Activated CD4-positive, alpha-beta T cell treated with anti-CD3 and anti-CD28 coated beads for 36 hours (primary cell): Measurements from ENCODE around the gene POLG. TPM values are rescaled to one million over a fixed set of nuclear protein-coding genes. Genes with fewer than 3 reads are reported as not detected.
"Not testable (repeated sequence)": the region's sequence is repeated elsewhere in the genome, so short reads cannot be mapped to it uniquely, and the experiment has no call there.

Source experiments
- ATAC-seq: fragments of 200-7000 bp; cut with Tn5 transposase; one replicate; pipeline ENCODE4 v1.10.0; 2021; ENCODE audit warnings: mild to moderate bottlenecking, moderate library complexity
- CTCF ChIA-PET: fragments of 350-600 bp; sonication (Branson Sonifier 250); formaldehyde crosslinking; loops from one replicate; lab custom pipeline; 2021; ENCODE audit warnings: antibody characterized with exemption; lab: Charles Lee
- POLR2A ChIA-PET: fragments of 350-600 bp; sonication (Branson Sonifier 250); formaldehyde crosslinking; loops from one replicate; lab custom pipeline; 2021; ENCODE audit warnings: antibody characterized with exemption, inconsistent platforms; lab: Charles Lee
- DNase-seq: peaks from one replicate; pipeline ENCODE4 v3.0.0-alpha.2; 2020
- H3K27ac Mint-ChIP-seq: one replicate; pipeline ENCODE4 v1.8.0; 2021; ENCODE audit warnings: mixed read lengths
- H3K27me3 Mint-ChIP-seq: one replicate; pipeline ENCODE4 v1.8.0; 2021; ENCODE audit warnings: mixed read lengths
- H3K36me3 Mint-ChIP-seq: one replicate; pipeline ENCODE4 v1.8.0; 2021; ENCODE audit warnings: low read depth, mixed read lengths
- H3K4me1 Mint-ChIP-seq: one replicate; pipeline ENCODE4 v1.8.0; 2021; ENCODE audit warnings: mixed read lengths
- H3K4me3 Mint-ChIP-seq: one replicate; pipeline ENCODE4 v1.8.0; 2021; ENCODE audit warnings: mild to moderate bottlenecking, moderate library complexity, mixed read lengths
- H3K9me3 Mint-ChIP-seq: one replicate; pipeline ENCODE4 v1.8.0; 2021; ENCODE audit warnings: low read depth, mixed read lengths
- intact Hi-C, 2 experiments: fragments of 100-400 bp; cut with DNase I in 1 of 2; cut with micrococcal nuclease in 1 of 2; formaldehyde crosslinking; loops; one replicate each; pipeline versions ENCODE4 v1.14.2 to v1.15.1; 2022 to 2024; cut with DNase I, micrococcal nuclease
- total RNA-seq, 2 experiments: library from RNA; stranded (reverse); gene quantifications; one replicate each; pipeline ENCODE4 v1.2.3, GENCODE V29; 2021

POLG gene
- total RNA-seq, 2 experiments from 2014 or later: 63.2 to 80.4 TPM

- intact Hi-C loops: loop anchor here in 1 of 2 experiments (5.0 kb wide), 1 partner anchor 100 kb away; no protein-coding TSS in a partner anchor
- no peak overlapping the region for H3K27ac Mint-ChIP-seq
- CTCF ChIA-PET: interaction anchor here (0.8 to 0.9 kb wide), 2 partner anchors 13 to 101 kb away, joined by 3 to 4 read pairs; no protein-coding TSS in a partner anchor
- no peak for DNase-seq
- H3K4me3 Mint-ChIP-seq: no peak overlapping the region
- peaks cover under 1% of the 10 kb centered on the region for H3K4me1 Mint-ChIP-seq
- ATAC-seq: no peak
- H3K36me3 Mint-ChIP-seq: peaks cover 72% of the 10 kb centered on the region
- no peaks in the 10 kb centered on the region for H3K9me3 Mint-ChIP-seq
- H3K27me3 Mint-ChIP-seq: no peaks in the 10 kb centered on the region
- POLR2A ChIA-PET: interaction anchor here (0.6 kb wide), 1 partner anchor 311 kb away, joined by 3 read pairs; no protein-coding TSS in a partner anchor
Measured at GRCh38 chr15:89307046-89307587, 27.5 kb downstream of the POLG start.

GRCh38 chr15:89305395-89305794 is 29.2 kb downstream of the POLG start:
- Mint-ChIP-seq H3K4me1 (peaks cover 15% of the 10 kb centered on the region), H3K27ac (no peak overlapping the region), H3K27me3 (no peaks in the 10 kb centered on the region), H3K4me3 (no peak overlapping the region), H3K9me3 (no peaks in the 10 kb centered on the region), H3K36me3 (peaks cover 76% of the 10 kb centered on the region)
- intact Hi-C loops: loop anchor here in 1 of 2 experiments (5.0 kb wide), 1 partner anchor 98 kb away; no protein-coding TSS in a partner anchor
- CTCF ChIA-PET: interaction anchor here (0.7 to 1.7 kb wide), 5 partner anchors 11 to 99 kb away, joined by 3 to 5 read pairs (median 3); no protein-coding TSS in a partner anchor
- ATAC-seq (no peak), DNase-seq (no peak)
- POLR2A ChIA-PET: interaction anchor here (0.7 kb wide), 1 partner anchor 20 kb away, joined by 3 read pairs; no protein-coding TSS in a partner anchor

- peaks cover 15% of the 10 kb centered on the region for H3K4me1 Mint-ChIP-seq
- ChIA-PET CTCF (no interaction called here), POLR2A (no interaction called here)
- H3K27me3 Mint-ChIP-seq: no peaks in the 10 kb centered on the region
- no peak overlapping the region for H3K27ac Mint-ChIP-seq
- H3K36me3 Mint-ChIP-seq: peaks cover 74% of the 10 kb centered on the region
- no peaks in the 10 kb centered on the region for H3K9me3 Mint-ChIP-seq
- ATAC-seq (no peak), DNase-seq (no peak)
- intact Hi-C loops: loop anchor here in 1 of 2 experiments (5.0 kb wide), 1 partner anchor 42 kb away; no protein-coding TSS in a partner anchor
- no peak overlapping the region for H3K4me3 Mint-ChIP-seq
Measured at GRCh38 chr15:89303986-89304385, 30.6 kb downstream of the POLG start.

- intact Hi-C loops: loop anchor here in 1 of 2 experiments (5.0 kb wide), 1 partner anchor 39 kb away; no protein-coding TSS in a partner anchor
- Mint-ChIP-seq H3K9me3 (no peaks in the 10 kb centered on the region), H3K36me3 (peaks cover 71% of the 10 kb centered on the region), H3K4me3 (no peak overlapping the region), H3K27ac (peak overlapping the region; percentile 51), H3K27me3 (no peaks in the 10 kb centered on the region), H3K4me1 (peaks cover 15% of the 10 kb centered on the region)
- ATAC-seq (peak; percentile 81), DNase-seq (no peak)
- ChIA-PET POLR2A (interaction anchor here (1.0 to 1.2 kb wide), 2 partner anchors 13 to 274 kb away, joined by 3 to 4 read pairs; partner anchors contain the start of gene TICRR), CTCF (interaction anchor here (0.6 kb wide), 1 partner anchor 35 kb away, joined by 3 read pairs; no protein-coding TSS in a partner anchor)
Measured at GRCh38 chr15:89301304-89302089, 33.1 kb downstream of the POLG start.

GRCh38 chr15:89299896-89300295 is 34.7 kb downstream of the POLG start:
- no peak overlapping the region for H3K27ac Mint-ChIP-seq
- ATAC-seq (no peak), DNase-seq (no peak)
- no peaks in the 10 kb centered on the region for H3K9me3 Mint-ChIP-seq
- POLR2A ChIA-PET: no interaction called here
- peaks cover 15% of the 10 kb centered on the region for H3K4me1 Mint-ChIP-seq
- H3K4me3 Mint-ChIP-seq: no peak overlapping the region
- intact Hi-C loops: loop anchor here in 1 of 2 experiments (5.0 kb wide), 1 partner anchor 38 kb away; no protein-coding TSS in a partner anchor
- H3K27me3 Mint-ChIP-seq: no peaks in the 10 kb centered on the region
- CTCF ChIA-PET: interaction anchor here (0.9 to 1.6 kb wide), 3 partner anchors 19 to 93 kb away, joined by 3 to 5 read pairs (median 3); no protein-coding TSS in a partner anchor
- peaks cover 66% of the 10 kb centered on the region for H3K36me3 Mint-ChIP-seq

- Mint-ChIP-seq H3K9me3 (no peaks in the 10 kb centered on the region), H3K36me3 (peaks cover 66% of the 10 kb centered on the region)
- CTCF ChIA-PET: interaction anchor here (0.8 to 1.7 kb wide), 2 partner anchors 13 to 86 kb away, joined by 5 read pairs; no protein-coding TSS in a partner anchor
Measured at GRCh38 chr15:89293012-89293411, 41.6 kb downstream of the POLG start.

GRCh38 chr15:89291934-89292438 is 42.6 kb downstream of the POLG start:
- peaks cover 66% of the 10 kb centered on the region for H3K36me3 Mint-ChIP-seq
- no peak for ATAC-seq
- ChIA-PET CTCF (interaction anchor here (0.8 kb wide), 1 partner anchor 85 kb away, joined by 5 read pairs; no protein-coding TSS in a partner anchor), POLR2A (interaction anchor here (0.6 kb wide), 1 partner anchor 274 kb away, joined by 3 read pairs; no protein-coding TSS in a partner anchor)
- no peak overlapping the region for H3K4me3 Mint-ChIP-seq
- H3K9me3 Mint-ChIP-seq: no peaks in the 10 kb centered on the region
- no peak for DNase-seq
- intact Hi-C loops: no loop called here
- no peaks in the 10 kb centered on the region for H3K27me3 Mint-ChIP-seq
- no peak overlapping the region for H3K27ac Mint-ChIP-seq
- no peaks in the 10 kb centered on the region for H3K4me1 Mint-ChIP-seq

More at GRCh38 chr15:89293012-89293411, 41.6 kb downstream of the POLG start:
- DNase-seq: no peak
- Mint-ChIP-seq H3K27ac (no peak overlapping the region), H3K27me3 (no peaks in the 10 kb centered on the region), H3K4me3 (no peak overlapping the region), H3K4me1 (no peaks in the 10 kb centered on the region)
- no peak for ATAC-seq
- intact Hi-C loops: no loop called here
- POLR2A ChIA-PET: no interaction called here

GRCh38 chr15:89283201-89283600 is 51.4 kb downstream of the POLG start:
- intact Hi-C loops: loop anchor here in 1 of 2 experiments (10.0 kb wide), 1 partner anchor 322 kb away; no protein-coding TSS in a partner anchor
- Mint-ChIP-seq H3K4me3 (no peak overlapping the region), H3K27me3 (no peaks in the 10 kb centered on the region), H3K9me3 (no peaks in the 10 kb centered on the region), H3K4me1 (peaks cover 3% of the 10 kb centered on the region), H3K27ac (no peak overlapping the region), H3K36me3 (peaks cover 69% of the 10 kb centered on the region)
- CTCF ChIA-PET: no interaction called here
- no peak for DNase-seq
- POLR2A ChIA-PET: no interaction called here
- ATAC-seq: no peak

- ATAC-seq (no peak), DNase-seq (no peak)
- Mint-ChIP-seq H3K36me3 (peaks cover 68% of the 10 kb centered on the region), H3K4me1 (peaks cover 7% of the 10 kb centered on the region), H3K4me3 (no peak overlapping the region), H3K27me3 (no peaks in the 10 kb centered on the region), H3K9me3 (no peaks in the 10 kb centered on the region), H3K27ac (no peak overlapping the region)
- intact Hi-C loops: loop anchor here in 1 of 2 experiments (10.0 kb wide), 1 partner anchor 322 kb away; no protein-coding TSS in a partner anchor
- CTCF ChIA-PET: no interaction called here
- POLR2A ChIA-PET: no interaction called here
Measured at GRCh38 chr15:89282631-89283030, 52.0 kb downstream of the POLG start.

- ATAC-seq (peak; percentile 47), DNase-seq (no peak)
- intact Hi-C loops: no loop called here
- H3K4me1 Mint-ChIP-seq: peaks cover 8% of the 10 kb centered on the region
- no peak overlapping the region for H3K4me3 Mint-ChIP-seq
- H3K27me3 Mint-ChIP-seq: no peaks in the 10 kb centered on the region
- peaks cover 58% of the 10 kb centered on the region for H3K36me3 Mint-ChIP-seq
- H3K27ac Mint-ChIP-seq: no peak overlapping the region
- no peaks in the 10 kb centered on the region for H3K9me3 Mint-ChIP-seq
- ChIA-PET POLR2A (no interaction called here), CTCF (no interaction called here)
Measured at GRCh38 chr15:89278307-89278706, 56.3 kb downstream of the POLG start.

GRCh38 chr15:89277281-89277680 is 57.3 kb downstream of the POLG start:
- ATAC-seq, intact Hi-C loops, H3K4me1 Mint-ChIP-seq, H3K27me3 Mint-ChIP-seq, H3K27ac Mint-ChIP-seq, DNase-seq, H3K9me3 Mint-ChIP-seq, H3K4me3 Mint-ChIP-seq: not testable (repeated sequence)
- ChIA-PET POLR2A (interaction anchor here (0.6 to 0.7 kb wide), 2 partner anchors 42 to 58 kb away, joined by 3 read pairs; no protein-coding TSS in a partner anchor), CTCF (interaction anchor here (0.7 to 4.3 kb wide), 3 partner anchors 9 to 83 kb away, joined by 4 to 15 read pairs (median 13); no protein-coding TSS in a partner anchor)
- H3K36me3 Mint-ChIP-seq: peaks cover 51% of the 10 kb centered on the region
